Vagina (tissue), 2 donors: ENCODE measurements around the gene TTC3. TPM values are rescaled to one million over a fixed set of nuclear protein-coding genes. Genes with fewer than 3 reads are reported as not detected.
"Not testable (repeated sequence)": the region's sequence is repeated elsewhere in the genome, so short reads cannot be mapped to it uniquely, and the experiment has no call there.

Experiments
- DNase-seq, 2 donors: peaks; one replicate each; pipeline ENCODE4 v3.0.0-alpha.2; 2017; ENCODE audit errors: extremely low spot score in 2 of 2
- H3K27ac ChIP-seq: fragments of 200-600 bp; sonication (generic); one replicate; pipeline ENCODE4 v1.5.1; 2019
- H3K27me3 ChIP-seq: fragments of 200-600 bp; sonication (generic); one replicate; pipeline ENCODE4 v1.5.1; 2019
- H3K36me3 ChIP-seq, 2 donors: fragments of 200-600 bp; sonication (generic); one replicate each; pipeline ENCODE4 v1.5.1; 2017 to 2019
- H3K4me1 ChIP-seq: fragments of 200-600 bp; sonication (generic); one replicate; pipeline ENCODE4 v1.5.1; 2019
- H3K4me3 ChIP-seq, 2 donors: fragments of 200-600 bp; sonication (generic); 1 replicate in 1 of 2; 2 replicates in 1 of 2; pipeline ENCODE4 v1.5.1; 2016 to 2019
- H3K9me3 ChIP-seq: fragments of 200-600 bp; sonication (generic); one replicate; pipeline ENCODE4 v1.5.1; 2019
- CTCF ChIP-seq, 3 experiments: fragments of 450-650 bp in 2 of 3; fragments of 200-600 bp in 1 of 3; sonication (generic) in 1 of 3; IDR thresholded peaks; one replicate each; pipeline ENCODE4 v1.5.1; 2017 to 2019; ENCODE audit warnings: antibody characterized with exemption in 3 of 3, mild to moderate bottlenecking in 2 of 3, moderate library complexity in 2 of 3
- POLR2A ChIP-seq, 2 donors: fragments of 450-650 bp; IDR thresholded peaks; one replicate each; pipeline ENCODE4 v1.6.1; 2017; ENCODE audit warnings: antibody characterized with exemption in 2 of 2, mild to moderate bottlenecking in 2 of 2, moderate library complexity in 2 of 2
- POLR2AphosphoS5 ChIP-seq, 2 donors: sonication (generic); formaldehyde crosslinking; IDR thresholded peaks; one replicate each; pipeline ENCODE4 v1.9.0; 2017; ENCODE audit warnings: antibody characterized with exemption in 2 of 2, mild to moderate bottlenecking in 2 of 2, low read depth in 1 of 2; ENCODE audit not compliant: insufficient read depth in 1 of 2
- intact Hi-C: fragments of 100-400 bp; cut with DNase I; formaldehyde crosslinking; loops from one replicate; pipeline ENCODE4 v1.15.1; 2023
- total RNA-seq: library from RNA; depleted of rRNA; stranded (reverse); fragments of >200 nt; gene quantifications from one replicate; pipeline ENCODE4 v1.2.3, GENCODE V29; 2016

TTC3 gene
- total RNA-seq, 1 donor from 2014 or later: 98.0 TPM

- TF ChIP-seq CTCF (IDR thresholded peaks at IDR 0.05) (no peak), POLR2AphosphoS5 (IDR thresholded peaks at IDR 0.05; ENCODE audit: insufficient read depth in 1 of 2, low read depth in 1 of 2) (no peak), POLR2A (IDR thresholded peaks at IDR 0.05) (no peak)
- intact Hi-C loops: no loop called here
- Histone ChIP-seq H3K9me3 (no peaks in the 10 kb centered on the region), H3K27me3 (no peaks in the 10 kb centered on the region), H3K4me1 (no peaks in the 10 kb centered on the region), H3K27ac (no peak overlapping the region), H3K36me3 (peaks cover 0 to 58% of the 10 kb centered on the region in 2 donors), H3K4me3 (no peak overlapping the region)
- no peak for DNase-seq
These were observed 63.7 kb downstream of the TTC3 start for GRCh38 chr21:37136744-37137143.

- Histone ChIP-seq H3K4me1 (no peaks in the 10 kb centered on the region), H3K27ac (no peak overlapping the region), H3K36me3 (peaks cover 0 to 45% of the 10 kb centered on the region in 2 donors), H3K27me3 (no peaks in the 10 kb centered on the region), H3K4me3 (no peak overlapping the region), H3K9me3 (no peaks in the 10 kb centered on the region)
- no peak for TF ChIP-seq POLR2AphosphoS5 (IDR thresholded peaks at IDR 0.05; ENCODE audit: insufficient read depth in 1 of 2, low read depth in 1 of 2)
- no peak for TF ChIP-seq CTCF (IDR thresholded peaks at IDR 0.05)
- TF ChIP-seq POLR2A (IDR thresholded peaks at IDR 0.05): no peak
- intact Hi-C loops: no loop called here
- no peak for DNase-seq
These were observed 66.1 kb downstream of the TTC3 start for GRCh38 chr21:37139154-37139553.

- intact Hi-C loops: no loop called here
- Histone ChIP-seq H3K27me3 (no peaks in the 10 kb centered on the region), H3K9me3 (no peaks in the 10 kb centered on the region), H3K4me1 (no peaks in the 10 kb centered on the region), H3K36me3 (peaks cover 0 to 44% of the 10 kb centered on the region in 2 donors), H3K4me3 (no peak overlapping the region), H3K27ac (no peak overlapping the region)
- TF ChIP-seq POLR2AphosphoS5 (IDR thresholded peaks at IDR 0.05; ENCODE audit: insufficient read depth in 1 of 2, low read depth in 1 of 2) (no peak), CTCF (IDR thresholded peaks at IDR 0.05) (no peak), POLR2A (IDR thresholded peaks at IDR 0.05) (no peak)
- DNase-seq: no peak
These were observed 66.8 kb downstream of the TTC3 start for GRCh38 chr21:37139902-37140301.

- H3K4me1 ChIP-seq, H3K27me3 ChIP-seq, DNase-seq, H3K4me3 ChIP-seq, H3K9me3 ChIP-seq, intact Hi-C loops, H3K27ac ChIP-seq: not testable (repeated sequence)
- H3K36me3 ChIP-seq: peaks cover 0 to 33% of the 10 kb centered on the region in 2 donors
These were observed 70.3 kb downstream of the TTC3 start for GRCh38 chr21:37143392-37143791.

- no peak for TF ChIP-seq POLR2A (IDR thresholded peaks at IDR 0.05)
- no peak for TF ChIP-seq POLR2AphosphoS5 (IDR thresholded peaks at IDR 0.05; ENCODE audit: insufficient read depth in 1 of 2, low read depth in 1 of 2)
- no peak for TF ChIP-seq CTCF (IDR thresholded peaks at IDR 0.05)
- peaks cover 0 to 30% of the 10 kb centered on the region in 2 donors for H3K36me3 ChIP-seq
- no peaks in the 10 kb centered on the region for H3K9me3 ChIP-seq
- intact Hi-C loops: no loop called here
- H3K27ac ChIP-seq: no peak overlapping the region
- H3K4me1 ChIP-seq: no peaks in the 10 kb centered on the region
- H3K4me3 ChIP-seq: no peak overlapping the region
- H3K27me3 ChIP-seq: no peaks in the 10 kb centered on the region
- no peak for DNase-seq
These were observed 72.6 kb downstream of the TTC3 start for GRCh38 chr21:37145635-37146111.
